Activated CD4-positive, alpha-beta memory T cell treated with anti-CD3 and anti-CD28 coated beads, Interleukin-2, amount 10 ng/mL, durations not matched to agents 7 days and 5 days (primary cell): Measurements from ENCODE around the gene GMIP. TPM values are rescaled to one million over a fixed set of nuclear protein-coding genes. Genes with fewer than 3 reads are reported as not detected.

Source experiments
- CTCF ChIA-PET: fragments of 350-600 bp; sonication (Branson Sonifier 250); formaldehyde crosslinking; loops from one replicate; lab custom pipeline; 2021; ENCODE audit warnings: antibody characterized with exemption, inconsistent platforms; lab: Charles Lee
- POLR2A ChIA-PET: fragments of 350-600 bp; sonication (Branson Sonifier 250); formaldehyde crosslinking; loops from one replicate; lab custom pipeline; 2021; ENCODE audit warnings: antibody characterized with exemption; lab: Charles Lee
- DNase-seq: peaks from one replicate; pipeline ENCODE4 v3.0.0-alpha.2; 2020
- H3K27ac Mint-ChIP-seq: one replicate; pipeline ENCODE4 v1.8.0; 2021; ENCODE audit warnings: mild to moderate bottlenecking, mixed read lengths
- H3K27me3 Mint-ChIP-seq: one replicate; pipeline ENCODE4 v1.8.0; 2021; ENCODE audit warnings: mixed read lengths
- H3K36me3 Mint-ChIP-seq: one replicate; pipeline ENCODE4 v1.8.0; 2021; ENCODE audit warnings: low read depth, mixed read lengths
- H3K4me1 Mint-ChIP-seq: one replicate; pipeline ENCODE4 v1.8.0; 2021; ENCODE audit warnings: mixed read lengths
- H3K4me3 Mint-ChIP-seq: one replicate; pipeline ENCODE4 v1.8.0; 2021; ENCODE audit warnings: mild to moderate bottlenecking, mixed read lengths
- H3K9me3 Mint-ChIP-seq: one replicate; pipeline ENCODE4 v1.8.0; 2021; ENCODE audit warnings: mixed read lengths
- total RNA-seq, 2 experiments: library from RNA; stranded (reverse); gene quantifications; one replicate each; pipeline ENCODE4 v1.2.3, GENCODE V29; 2021

The GMIP gene
- total RNA-seq, 2 experiments from 2014 or later: 111 to 112 TPM

DNA sequence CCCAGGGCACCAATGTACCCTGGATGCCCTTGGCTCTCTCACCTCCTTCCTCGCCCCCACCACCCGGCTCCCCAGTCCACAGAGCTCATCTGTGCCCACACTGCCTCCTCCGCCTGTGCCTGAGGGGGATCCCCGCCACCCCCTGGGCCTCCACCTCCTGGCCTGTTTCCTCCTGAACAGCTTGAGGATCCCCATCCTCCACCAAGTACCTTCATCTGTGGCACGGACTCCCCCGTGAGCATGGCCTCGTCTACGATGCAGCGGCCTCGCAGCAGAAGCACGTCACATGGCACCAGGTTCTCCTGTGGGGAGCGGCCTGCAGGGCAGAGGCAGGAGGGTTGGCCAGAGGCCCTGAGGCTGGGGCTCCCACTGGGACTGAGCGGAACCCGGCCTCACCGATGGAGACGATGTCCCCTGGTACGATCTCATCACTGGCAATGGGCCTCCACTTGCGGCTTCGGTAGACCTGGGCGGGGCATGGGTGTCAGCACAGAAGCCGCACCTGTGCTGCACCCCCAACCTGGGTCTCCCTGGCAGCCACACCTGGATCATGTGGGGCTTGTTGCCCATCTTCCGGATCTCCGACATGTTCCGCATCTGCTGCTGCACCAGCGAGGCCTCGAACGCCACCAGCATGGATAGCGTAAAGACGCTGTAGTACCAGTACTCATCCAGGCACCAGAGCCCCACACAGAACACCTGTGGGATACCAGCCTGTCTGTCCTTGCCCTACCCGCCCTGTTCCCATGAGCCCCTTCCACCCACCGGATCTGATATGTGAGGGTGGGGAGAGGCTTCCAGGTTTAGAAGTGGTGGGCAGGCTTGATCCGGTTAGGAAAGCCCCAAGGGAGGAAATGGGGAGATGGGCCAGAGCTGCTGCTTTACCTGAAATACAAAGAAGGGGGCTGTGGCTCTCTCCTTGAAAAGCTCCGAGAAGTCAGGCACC, 13.3 kb upstream of the GMIP start:
- Mint-ChIP-seq H3K4me1 (peaks cover 12% of the 10 kb centered on the region), H3K27me3 (no peaks in the 10 kb centered on the region), H3K4me3 (no peak overlapping the region), H3K27ac (no peak overlapping the region), H3K36me3 (peaks cover 81% of the 10 kb centered on the region), H3K9me3 (no peaks in the 10 kb centered on the region)
- ChIA-PET POLR2A (interaction anchor here (1.1 to 2.2 kb wide), 2 partner anchors 11 to 12 kb away, joined by 3 to 6 read pairs; partner anchors contain the start of gene ZNF101), CTCF (no interaction called here)
- no peak for DNase-seq

DNA sequence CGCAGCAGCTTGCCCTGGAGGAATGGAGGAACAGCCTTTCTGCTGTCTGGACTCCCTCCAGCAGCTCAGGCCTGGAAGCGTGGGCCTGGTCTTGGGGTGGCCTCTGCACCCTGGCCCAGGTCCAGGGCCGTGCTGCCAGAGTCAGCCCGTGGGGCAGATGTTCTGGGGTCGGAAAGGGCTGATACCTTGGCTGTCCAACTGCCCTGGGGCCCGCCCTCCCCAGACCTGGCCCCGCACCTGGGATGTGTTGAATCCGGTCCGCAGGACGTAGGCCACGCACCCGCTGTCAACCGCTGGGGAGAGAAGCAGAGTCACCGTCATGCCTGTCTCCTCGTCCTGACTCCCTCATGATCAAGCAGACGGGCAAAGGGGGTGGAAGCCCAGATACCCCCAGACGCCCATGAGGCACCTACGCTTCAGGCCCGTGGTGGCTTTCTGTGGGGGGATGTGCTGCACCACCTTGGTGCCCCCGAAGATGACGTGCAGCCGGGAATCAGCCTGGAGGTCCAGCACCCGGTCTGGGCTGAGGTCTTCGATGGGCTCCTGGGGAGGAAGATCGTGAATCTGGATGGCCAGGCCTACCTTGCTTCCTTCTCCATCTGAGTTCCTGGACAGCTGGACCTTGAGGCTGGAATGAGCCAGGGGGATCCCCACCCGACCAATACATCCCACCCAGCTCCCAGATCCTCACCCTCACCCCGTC, 12.3 kb upstream of the GMIP start:
- DNase-seq: no peak
- peaks cover 79% of the 10 kb centered on the region for H3K36me3 Mint-ChIP-seq
- peaks cover 3% of the 10 kb centered on the region for H3K4me1 Mint-ChIP-seq
- H3K9me3 Mint-ChIP-seq: no peaks in the 10 kb centered on the region
- ChIA-PET POLR2A (interaction anchor here (2.2 kb wide), 1 partner anchor 12 kb away, joined by 6 read pairs; the partner anchor contains the start of gene ZNF101), CTCF (no interaction called here)
- H3K27me3 Mint-ChIP-seq: no peaks in the 10 kb centered on the region
- no peak overlapping the region for H3K27ac Mint-ChIP-seq
- H3K4me3 Mint-ChIP-seq: no peak overlapping the region

DNA sequence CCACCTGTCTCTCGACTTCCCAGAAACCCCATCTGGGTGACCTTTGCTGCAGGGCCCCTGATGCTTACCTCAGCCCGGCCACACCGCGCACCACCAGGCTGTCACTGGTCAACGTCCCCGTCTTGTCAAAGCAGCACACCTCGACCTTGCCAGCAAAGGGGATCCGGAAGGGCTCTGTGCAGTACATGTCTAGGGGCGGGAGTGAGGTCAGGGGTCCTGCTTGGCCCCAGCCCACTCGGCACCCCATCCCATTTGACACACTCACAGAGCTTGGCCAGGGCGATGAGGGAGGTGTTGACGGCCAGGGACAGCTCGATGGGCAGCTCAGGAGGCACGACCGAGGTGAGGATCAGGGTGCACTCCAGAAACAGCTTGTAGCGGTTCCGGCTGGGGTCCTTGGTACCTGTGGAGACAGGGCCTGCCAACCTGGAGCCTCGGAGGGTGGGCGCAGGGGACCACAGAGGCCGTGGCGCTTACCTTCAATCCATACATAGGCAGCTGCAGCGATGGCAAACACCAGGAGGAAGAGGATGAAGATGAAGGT, 11.7 kb upstream of the GMIP start:
- H3K27me3 Mint-ChIP-seq: no peaks in the 10 kb centered on the region
- CTCF ChIA-PET: no interaction called here
- peaks cover 84% of the 10 kb centered on the region for H3K36me3 Mint-ChIP-seq
- H3K4me3 Mint-ChIP-seq: no peak overlapping the region
- POLR2A ChIA-PET: interaction anchor here (1.1 to 2.2 kb wide), 2 partner anchors 9 to 13 kb away, joined by 3 to 6 read pairs; partner anchors contain the start of gene ZNF101
- no peak overlapping the region for H3K27ac Mint-ChIP-seq
- H3K4me1 Mint-ChIP-seq: peaks cover 3% of the 10 kb centered on the region
- DNase-seq: no peak
- H3K9me3 Mint-ChIP-seq: no peaks in the 10 kb centered on the region

DNA sequence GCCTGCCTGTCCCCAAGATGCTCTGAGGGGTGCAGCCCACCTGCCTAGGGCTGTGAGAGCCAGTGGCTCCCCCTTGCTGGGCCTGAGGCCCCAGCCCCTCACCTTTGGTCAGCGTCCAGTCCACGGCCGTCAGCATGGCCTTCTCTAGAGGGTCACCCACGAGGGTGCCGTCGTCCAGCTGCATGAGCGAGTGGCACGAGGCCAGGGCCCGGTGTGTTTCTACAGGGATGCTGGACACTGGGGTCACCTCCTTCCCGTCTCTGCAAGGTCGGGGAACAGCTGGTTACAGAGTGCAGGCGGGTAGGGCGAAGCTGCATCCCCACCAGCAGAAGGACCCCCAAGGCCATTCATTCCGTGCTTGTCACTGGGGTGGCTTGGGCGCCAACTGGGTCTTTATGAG, 11.0 kb upstream of the GMIP start:
- Mint-ChIP-seq H3K27me3 (no peaks in the 10 kb centered on the region), H3K36me3 (peaks cover 79% of the 10 kb centered on the region), H3K27ac (no peak overlapping the region), H3K4me3 (no peak overlapping the region), H3K9me3 (no peaks in the 10 kb centered on the region), H3K4me1 (no peaks in the 10 kb centered on the region)
- DNase-seq: no peak
- ChIA-PET CTCF (no interaction called here), POLR2A (interaction anchor here (1.1 to 2.2 kb wide), 3 partner anchors 10 to 14 kb away, joined by 3 to 6 read pairs (median 3); partner anchors contain the start of gene ZNF101)

DNA sequence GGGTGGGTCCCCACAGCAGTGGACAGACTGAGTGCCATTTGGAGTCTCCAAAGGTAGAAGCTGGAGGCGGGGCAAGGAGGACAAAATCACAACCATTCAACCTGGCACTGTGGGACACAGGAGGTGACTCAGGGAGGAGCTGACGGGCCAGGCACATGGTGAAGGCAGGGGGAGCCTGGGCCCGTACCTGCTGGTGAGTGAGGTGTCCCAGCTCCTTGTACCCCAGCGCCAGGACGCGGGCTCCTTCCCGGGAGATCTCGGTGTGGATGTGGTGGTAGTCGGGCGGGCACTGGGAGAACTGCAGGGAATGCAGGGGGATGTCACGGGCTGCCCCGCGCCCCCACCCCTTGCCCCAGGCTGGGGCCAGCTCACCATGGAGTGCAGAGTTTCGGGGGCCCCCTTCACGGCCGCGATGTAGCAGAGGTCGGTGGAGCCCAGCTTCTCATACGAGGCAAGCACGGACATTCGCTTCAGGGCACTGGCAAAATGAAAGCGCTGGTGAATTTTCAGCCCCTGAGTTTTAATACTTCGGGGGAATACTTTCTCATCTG, 10.2 kb upstream of the GMIP start:
- ChIA-PET CTCF (interaction anchor here (0.9 to 1.2 kb wide), 2 partner anchors 10 to 122 kb away, joined by 3 read pairs; partner anchors contain the start of gene GMIP), POLR2A (interaction anchor here (0.9 to 4.5 kb wide), 3 partner anchors 8 to 14 kb away, joined by 3 to 36 read pairs (median 3); partner anchors contain the start of gene ATP13A1)
- H3K4me3 Mint-ChIP-seq: no peak overlapping the region
- H3K27ac Mint-ChIP-seq: no peak overlapping the region
- H3K36me3 Mint-ChIP-seq: peaks cover 79% of the 10 kb centered on the region
- peaks cover 2% of the 10 kb centered on the region for H3K4me1 Mint-ChIP-seq
- no peaks in the 10 kb centered on the region for H3K27me3 Mint-ChIP-seq
- DNase-seq: no peak
- H3K9me3 Mint-ChIP-seq: no peaks in the 10 kb centered on the region

DNA sequence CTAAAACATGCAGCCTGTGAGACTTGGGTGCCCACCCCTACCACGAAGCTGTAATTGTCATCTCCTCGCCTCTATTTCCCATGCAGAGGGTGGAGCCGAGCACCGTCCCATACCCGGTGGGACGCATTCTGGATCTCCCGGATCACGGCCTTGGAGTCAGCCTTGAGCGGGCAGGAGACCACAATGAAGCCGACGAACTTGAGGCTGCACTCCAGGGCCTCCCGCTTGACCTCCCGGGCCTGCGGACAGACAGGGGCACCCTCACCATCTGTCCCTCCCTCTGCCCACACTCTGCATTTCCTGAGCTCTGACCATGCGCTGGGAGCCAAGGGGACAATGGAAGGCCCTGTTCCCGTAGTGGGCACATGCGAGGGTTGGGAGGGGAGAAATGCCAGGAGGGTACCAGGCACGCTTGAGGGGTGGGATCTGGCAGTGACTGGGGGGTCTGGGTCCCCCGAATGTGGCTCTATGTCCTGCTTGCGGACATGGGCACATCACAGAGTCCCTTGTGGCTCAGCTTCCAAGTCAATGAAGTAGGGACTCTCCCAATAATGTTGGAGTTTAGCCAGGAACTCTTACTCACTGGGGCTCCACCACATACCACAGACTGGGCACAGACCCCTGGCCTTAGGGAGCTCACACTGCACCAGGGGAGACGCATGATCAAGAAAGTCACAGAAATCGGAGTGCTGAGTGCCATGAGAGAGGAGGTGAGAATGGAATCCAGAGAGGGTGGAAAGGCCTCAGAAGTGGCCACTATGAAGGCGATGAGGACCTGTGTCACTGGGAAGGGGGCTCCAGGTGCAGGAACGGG, 9.2 kb upstream of the GMIP start:
- DNase-seq: no peak
- Mint-ChIP-seq H3K4me3 (no peak overlapping the region), H3K27me3 (no peaks in the 10 kb centered on the region), H3K36me3 (peaks cover 75% of the 10 kb centered on the region), H3K4me1 (peaks cover 2% of the 10 kb centered on the region), H3K27ac (peak overlapping the region; percentile 7), H3K9me3 (no peaks in the 10 kb centered on the region)
- POLR2A ChIA-PET: interaction anchor here (1.3 to 4.5 kb wide), 2 partner anchors 9 kb away, joined by 4 to 36 read pairs; partner anchors contain the start of genes ATP13A1 and GMIP
- CTCF ChIA-PET: interaction anchor here (0.8 to 1.2 kb wide), 3 partner anchors 9 to 121 kb away, joined by 3 to 4 read pairs (median 3); partner anchors contain the start of gene GMIP

DNA sequence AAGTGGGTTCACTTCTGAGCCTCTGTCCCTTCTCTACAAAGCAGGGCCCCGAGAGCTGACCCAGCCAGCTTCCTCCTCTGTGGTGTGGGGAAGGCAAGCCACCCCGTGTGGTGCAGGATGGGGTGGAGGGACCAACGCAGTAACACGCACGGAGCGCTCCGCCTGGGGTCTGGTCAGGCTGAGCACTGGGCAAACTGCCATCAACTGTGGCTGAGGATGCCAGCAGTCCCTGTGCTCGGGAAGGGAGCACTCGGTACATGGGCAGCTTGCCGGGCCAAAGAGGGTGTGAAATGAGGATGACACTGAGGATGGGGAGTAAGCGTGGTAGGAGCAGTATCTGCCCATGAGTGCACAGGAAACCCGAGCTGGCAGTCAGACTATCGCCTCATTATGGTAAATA, 7.6 kb upstream of the GMIP start:
- ChIA-PET CTCF (interaction anchor here (1.0 to 1.3 kb wide), 3 partner anchors 73 to 100 kb away, joined by 3 to 4 read pairs (median 3); no protein-coding TSS in a partner anchor), POLR2A (interaction anchor here (1.2 to 4.5 kb wide), 5 partner anchors 11 to 135 kb away, joined by 3 to 36 read pairs (median 3); partner anchors contain the start of genes ATP13A1 and NDUFA13)
- no peak overlapping the region for H3K27ac Mint-ChIP-seq
- H3K36me3 Mint-ChIP-seq: peaks cover 76% of the 10 kb centered on the region
- H3K27me3 Mint-ChIP-seq: no peaks in the 10 kb centered on the region
- DNase-seq: no peak
- no peaks in the 10 kb centered on the region for H3K9me3 Mint-ChIP-seq
- H3K4me3 Mint-ChIP-seq: no peak overlapping the region
- H3K4me1 Mint-ChIP-seq: peaks cover 2% of the 10 kb centered on the region

DNA sequence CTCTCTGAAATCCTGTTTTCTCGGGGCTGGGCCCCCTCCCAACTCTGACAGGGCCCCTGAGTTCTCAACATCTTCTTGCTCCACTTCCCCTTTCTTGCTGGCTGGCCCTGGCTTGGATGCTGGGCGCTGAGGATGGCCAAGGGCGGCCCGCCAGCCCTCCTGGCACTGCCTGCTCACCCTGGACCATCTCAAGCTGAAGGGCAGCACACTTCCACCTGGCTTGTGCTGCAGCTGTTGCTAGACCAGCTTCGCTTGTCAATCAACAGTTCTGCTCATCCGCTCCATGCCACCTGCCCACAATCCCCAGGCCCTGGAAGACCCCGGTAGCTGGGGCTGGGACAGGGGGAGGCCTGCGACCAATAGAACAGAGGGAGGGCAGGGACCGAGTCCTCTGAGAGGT, 6.9 kb upstream of the GMIP start:
- Mint-ChIP-seq H3K27ac (no peak overlapping the region), H3K36me3 (peaks cover 72% of the 10 kb centered on the region), H3K4me3 (no peak overlapping the region), H3K4me1 (peaks cover 2% of the 10 kb centered on the region), H3K27me3 (no peaks in the 10 kb centered on the region), H3K9me3 (no peaks in the 10 kb centered on the region)
- CTCF ChIA-PET: interaction anchor here (1.0 to 1.6 kb wide), 4 partner anchors 72 to 118 kb away, joined by 3 to 4 read pairs (median 3); no protein-coding TSS in a partner anchor
- POLR2A ChIA-PET: interaction anchor here (1.2 to 4.5 kb wide), 4 partner anchors 12 to 134 kb away, joined by 3 to 36 read pairs (median 4); partner anchors contain the start of genes ATP13A1 and NDUFA13
- no peak for DNase-seq

DNA sequence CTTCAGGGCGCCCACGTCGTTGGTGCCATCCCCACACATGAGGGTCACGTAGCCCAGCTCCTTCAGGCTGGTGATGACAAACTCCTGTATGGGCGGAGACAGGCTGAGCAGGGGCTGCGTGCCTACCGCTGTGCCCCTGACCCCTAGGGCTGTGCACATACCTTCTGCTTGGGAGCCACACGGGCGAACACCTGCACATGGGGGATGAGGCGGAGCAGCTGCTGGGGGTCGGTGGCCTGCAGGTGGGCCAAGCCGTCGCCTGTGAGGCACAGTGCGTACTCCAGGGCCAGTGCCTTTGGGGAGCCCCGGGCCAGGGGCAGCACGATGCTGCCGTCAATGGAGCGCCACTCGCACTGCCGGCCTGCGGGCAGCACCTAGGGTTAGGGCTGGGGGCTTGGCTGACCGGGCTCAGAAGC, 6.1 kb upstream of the GMIP start:
- CTCF ChIA-PET: interaction anchor here (1.6 kb wide), 1 partner anchor 117 kb away, joined by 3 read pairs; no protein-coding TSS in a partner anchor
- no peak for DNase-seq
- Mint-ChIP-seq H3K4me1 (peaks cover 2% of the 10 kb centered on the region), H3K27me3 (no peaks in the 10 kb centered on the region), H3K9me3 (no peaks in the 10 kb centered on the region), H3K27ac (no peak overlapping the region), H3K4me3 (no peak overlapping the region), H3K36me3 (peaks cover 65% of the 10 kb centered on the region)
- POLR2A ChIA-PET: interaction anchor here (1.5 to 4.5 kb wide), 2 partner anchors 13 to 23 kb away, joined by 3 to 36 read pairs; partner anchors contain the start of gene ATP13A1

DNA sequence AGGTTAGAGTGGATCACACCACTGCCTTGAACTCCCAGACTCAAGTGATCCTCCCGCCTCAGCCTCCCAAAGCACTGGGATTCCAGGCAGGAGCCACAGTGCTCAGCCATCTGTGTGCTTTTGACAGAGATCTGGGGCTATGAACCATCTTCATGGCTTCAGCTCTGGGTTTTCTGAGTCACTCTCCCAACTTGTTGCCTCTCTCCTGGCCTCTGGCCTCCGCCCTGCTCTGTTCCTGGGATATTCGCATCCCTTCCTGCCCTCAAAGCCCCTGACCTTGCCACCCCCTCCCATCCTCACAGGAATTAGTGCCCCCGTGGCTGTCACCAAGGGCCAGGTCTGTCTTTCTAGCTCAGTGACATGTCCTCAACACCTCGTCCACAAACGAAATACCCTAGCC, 5.7 kb upstream of the GMIP start:
- CTCF ChIA-PET: interaction anchor here (1.6 kb wide), 1 partner anchor 117 kb away, joined by 3 read pairs; no protein-coding TSS in a partner anchor
- no peak overlapping the region for H3K27ac Mint-ChIP-seq
- DNase-seq: no peak
- peaks cover 63% of the 10 kb centered on the region for H3K36me3 Mint-ChIP-seq
- POLR2A ChIA-PET: no interaction called here
- H3K9me3 Mint-ChIP-seq: no peaks in the 10 kb centered on the region
- H3K4me3 Mint-ChIP-seq: no peak overlapping the region
- H3K4me1 Mint-ChIP-seq: peaks cover 2% of the 10 kb centered on the region
- no peaks in the 10 kb centered on the region for H3K27me3 Mint-ChIP-seq
